Immature natural killer cell (primary cell): ENCODE data around the gene PHKA1. TPM values are rescaled to one million over a fixed set of nuclear protein-coding genes. Genes with fewer than 3 reads are reported as not detected.
"Not testable (repeated sequence)": the region's sequence is repeated elsewhere in the genome, so short reads cannot be mapped to it uniquely, and the experiment has no call there.

ENCODE experiments used
- DNase-seq, 3 donors: peaks; one replicate each; pipeline ENCODE4 v3.0.0; 2022; ENCODE audit warnings: mixed read lengths in 1 of 3
- H3K27ac Mint-ChIP-seq, 6 donors: one replicate each; pipeline ENCODE4 v1.8.0; 2020; ENCODE audit warnings: mixed read lengths in 6 of 6, mild to moderate bottlenecking in 5 of 6, inconsistent platforms in 4 of 6, moderate library complexity in 3 of 6
- H3K27me3 Mint-ChIP-seq, 3 donors: one replicate each; pipeline ENCODE4 v1.8.0; 2020 to 2021; ENCODE audit warnings: low read depth in 3 of 3, mild to moderate bottlenecking in 3 of 3, mixed read lengths in 3 of 3, moderate library complexity in 3 of 3, inconsistent platforms in 1 of 3
- H3K36me3 Mint-ChIP-seq, 3 donors: one replicate each; pipeline ENCODE4 v1.8.0; 2020; ENCODE audit warnings: mixed read lengths in 3 of 3, inconsistent platforms in 2 of 3, mild to moderate bottlenecking in 2 of 3
- H3K4me1 Mint-ChIP-seq, 2 donors: one replicate each; pipeline ENCODE4 v1.8.0; 2020; ENCODE audit warnings: inconsistent platforms in 2 of 2, mild to moderate bottlenecking in 2 of 2, mixed read lengths in 2 of 2, moderate library complexity in 1 of 2
- H3K4me3 Mint-ChIP-seq, 5 donors: one replicate each; pipeline ENCODE4 v1.8.0; 2020; ENCODE audit warnings: mild to moderate bottlenecking in 5 of 5, mixed read lengths in 5 of 5, inconsistent platforms in 3 of 5, moderate library complexity in 3 of 5
- H3K9me3 Mint-ChIP-seq, 6 donors: one replicate each; pipeline ENCODE4 v1.8.0; 2020; ENCODE audit warnings: mild to moderate bottlenecking in 6 of 6, mixed read lengths in 6 of 6, inconsistent platforms in 4 of 6, moderate library complexity in 3 of 6
- polyA plus RNA-seq, 3 donors: library from polyadenylated mRNA; unstranded; fragments of 300-500 nt; fragmentation: Illumina TruSeq; gene quantifications; one replicate each; pipeline ENCODE4 v1.2.3, GENCODE V29; 2021

PHKA1 gene
- polyA plus RNA-seq, 3 donors from 2014 or later: not detected

- Mint-ChIP-seq H3K36me3 (no peaks in the 10 kb centered on the region), H3K4me1 (no peaks in the 10 kb centered on the region), H3K27me3 (peaks cover 0 to 6% (median 1%) of the 10 kb centered on the region in 3 donors), H3K9me3 (no peaks in the 10 kb centered on the region), H3K4me3 (no peak overlapping the region), H3K27ac (no peak overlapping the region)
- DNase-seq: no peak
Measured at GRCh38 chrX:72644946-72645345, 69.2 kb downstream of the PHKA1 start.

GRCh38 chrX:72641611-72642010 is 72.5 kb downstream of the PHKA1 start:
- H3K36me3 Mint-ChIP-seq: no peaks in the 10 kb centered on the region
- no peak overlapping the region for H3K4me3 Mint-ChIP-seq
- H3K4me1 Mint-ChIP-seq: no peaks in the 10 kb centered on the region
- no peak for DNase-seq
- H3K27me3 Mint-ChIP-seq: peaks cover 1 to 10% (median 6%) of the 10 kb centered on the region in 3 donors
- no peaks in the 10 kb centered on the region for H3K9me3 Mint-ChIP-seq
- no peak overlapping the region for H3K27ac Mint-ChIP-seq

DNA sequence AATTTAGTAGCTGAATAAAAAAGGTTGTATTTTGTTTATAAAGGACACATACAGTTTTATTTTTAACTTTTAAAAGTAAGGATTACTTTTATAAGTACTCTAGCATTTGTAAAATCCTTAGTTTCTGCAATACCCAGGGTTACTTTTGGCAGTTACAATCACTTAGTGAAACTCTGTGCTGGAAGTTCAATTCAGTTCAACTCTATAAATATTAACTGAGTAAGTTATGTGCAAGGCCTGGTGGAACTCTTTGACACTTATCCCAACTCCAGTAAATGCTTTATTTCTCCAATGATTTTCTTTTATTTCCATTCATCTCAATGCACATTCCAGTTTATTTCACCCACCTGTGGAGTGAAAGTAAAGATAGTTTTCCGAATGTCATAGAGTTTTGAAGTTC is 78.2 kb downstream of the PHKA1 start:
- Mint-ChIP-seq H3K4me1 (no peaks in the 10 kb centered on the region), H3K4me3 (no peak overlapping the region), H3K36me3 (no peaks in the 10 kb centered on the region), H3K27ac (no peak overlapping the region), H3K27me3 (peaks cover 0 to 9% (median 5%) of the 10 kb centered on the region in 3 donors), H3K9me3 (no peaks in the 10 kb centered on the region)
- DNase-seq: no peak

DNA sequence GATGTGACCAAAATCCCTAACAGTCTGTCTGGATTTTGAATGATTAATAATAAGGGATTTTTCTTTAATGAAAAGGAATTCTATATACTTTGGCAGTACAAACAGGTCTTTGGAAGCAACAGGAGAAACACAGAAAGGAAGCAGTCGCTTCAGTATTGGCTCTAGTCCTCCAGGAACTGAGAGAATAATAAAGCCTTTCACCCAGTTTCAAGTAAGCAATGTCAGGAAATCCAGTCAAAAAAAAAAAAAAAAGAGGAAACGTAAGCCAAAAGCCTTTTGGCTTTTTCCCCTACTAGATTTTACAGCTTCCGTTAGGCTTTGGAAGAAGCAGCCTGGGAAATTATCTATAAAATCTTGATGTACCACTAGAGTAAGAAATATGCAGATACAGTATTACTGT is 79.8 kb downstream of the PHKA1 start:
- H3K27ac Mint-ChIP-seq: no peak overlapping the region
- no peak for DNase-seq
- H3K4me3 Mint-ChIP-seq: no peak overlapping the region
- H3K9me3 Mint-ChIP-seq: no peaks in the 10 kb centered on the region
- H3K27me3 Mint-ChIP-seq: peaks cover 0 to 9% (median 5%) of the 10 kb centered on the region in 3 donors
- H3K36me3 Mint-ChIP-seq: no peaks in the 10 kb centered on the region
- H3K4me1 Mint-ChIP-seq: no peaks in the 10 kb centered on the region

- Mint-ChIP-seq H3K36me3 (no peaks in the 10 kb centered on the region), H3K9me3 (no peaks in the 10 kb centered on the region), H3K27me3 (peaks cover 0 to 2% (median under 1%) of the 10 kb centered on the region in 3 donors), H3K27ac (no peak overlapping the region), H3K4me1 (no peaks in the 10 kb centered on the region), H3K4me3 (no peak overlapping the region)
- DNase-seq: no peak
Measured at GRCh38 chrX:72630185-72630584, 83.9 kb downstream of the PHKA1 start.

DNA sequence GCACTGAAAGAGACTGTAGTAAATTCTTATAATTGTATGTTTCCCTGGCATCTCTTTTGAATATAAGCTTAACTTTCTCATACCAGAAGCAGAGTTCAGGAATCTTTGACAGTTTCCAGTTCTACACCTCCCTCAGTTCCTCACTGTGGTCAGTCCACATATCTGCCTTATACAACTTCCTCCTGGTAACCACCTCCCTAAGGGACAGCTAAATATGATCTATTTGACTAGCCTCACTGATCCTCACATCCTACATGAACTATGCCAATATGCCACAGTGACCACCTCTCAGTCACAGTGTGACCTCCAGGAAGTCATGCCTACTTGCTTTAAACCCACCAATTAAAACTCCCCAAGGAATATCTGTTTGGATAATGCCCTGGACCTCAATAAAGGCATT is 89.9 kb downstream of the PHKA1 start:
- peaks cover 0 to 2% (median 1%) of the 10 kb centered on the region in 3 donors for H3K27me3 Mint-ChIP-seq
- H3K27ac Mint-ChIP-seq: no peak overlapping the region
- H3K36me3 Mint-ChIP-seq: no peaks in the 10 kb centered on the region
- H3K4me3 Mint-ChIP-seq: no peak overlapping the region
- no peak for DNase-seq
- H3K4me1 Mint-ChIP-seq: no peaks in the 10 kb centered on the region
- peaks cover 0 to 3% (median 0%) of the 10 kb centered on the region in 6 donors for H3K9me3 Mint-ChIP-seq

DNA sequence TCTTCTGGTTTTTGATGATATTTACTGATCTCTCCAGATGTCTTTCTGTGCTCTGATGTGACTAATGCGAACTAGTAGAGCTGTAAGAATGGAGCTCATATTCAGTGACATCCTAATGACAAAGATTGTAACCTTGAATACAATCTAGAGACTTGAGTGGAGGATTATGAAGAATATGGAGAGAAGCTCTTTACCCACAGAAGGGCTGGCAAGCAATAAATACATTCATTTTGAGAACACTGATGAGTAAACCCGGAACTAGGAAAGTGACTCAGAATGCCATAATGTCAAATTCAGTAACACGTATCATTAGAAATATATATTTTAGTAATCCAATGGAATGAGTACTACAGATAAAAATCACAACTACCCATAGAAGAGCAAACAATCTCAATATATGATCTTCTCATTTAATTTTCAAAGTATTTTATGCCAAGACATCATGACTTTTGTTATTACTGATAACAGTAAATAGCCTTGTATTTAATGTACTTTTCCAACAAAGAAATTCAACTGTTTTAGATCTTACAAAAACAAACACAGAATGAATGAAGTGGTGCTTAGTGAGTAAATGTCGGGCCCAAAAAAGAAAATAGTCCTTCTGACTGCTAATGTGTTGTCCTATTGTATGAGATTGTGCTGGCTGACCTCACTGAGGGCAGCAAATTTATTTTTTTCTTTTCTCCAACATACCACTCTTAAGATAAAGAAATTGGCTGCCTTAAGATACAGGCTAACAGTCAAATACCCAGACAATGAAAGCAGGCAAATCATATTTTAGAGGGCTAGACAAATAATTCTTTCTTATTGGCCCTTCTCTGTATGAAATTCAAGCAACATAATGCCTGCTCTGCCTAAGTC is 92.3 kb downstream of the PHKA1 start:
- Mint-ChIP-seq H3K9me3 (peaks cover 0 to 3% (median 0%) of the 10 kb centered on the region in 6 donors), H3K4me3 (no peak overlapping the region), H3K36me3 (no peaks in the 10 kb centered on the region), H3K4me1 (no peaks in the 10 kb centered on the region), H3K27me3 (peaks cover 0 to 2% (median 1%) of the 10 kb centered on the region in 3 donors), H3K27ac (no peak overlapping the region)
- DNase-seq: no peak

GRCh38 chrX:72621163-72621562 is 92.9 kb downstream of the PHKA1 start:
- no peak overlapping the region for H3K4me3 Mint-ChIP-seq
- peaks cover 0 to 2% (median 1%) of the 10 kb centered on the region in 3 donors for H3K27me3 Mint-ChIP-seq
- H3K36me3 Mint-ChIP-seq: no peaks in the 10 kb centered on the region
- peaks cover 0 to 3% (median 0%) of the 10 kb centered on the region in 6 donors for H3K9me3 Mint-ChIP-seq
- H3K4me1 Mint-ChIP-seq: no peaks in the 10 kb centered on the region
- no peak for DNase-seq
- no peak overlapping the region for H3K27ac Mint-ChIP-seq

GRCh38 chrX:72620550-72621145 is 93.5 kb downstream of the PHKA1 start:
- Mint-ChIP-seq H3K4me1 (no peaks in the 10 kb centered on the region), H3K4me3 (no peak overlapping the region), H3K27me3 (peaks cover 0 to 2% (median 1%) of the 10 kb centered on the region in 3 donors), H3K36me3 (no peaks in the 10 kb centered on the region), H3K9me3 (peaks cover 0 to 3% (median 0%) of the 10 kb centered on the region in 6 donors), H3K27ac (no peak overlapping the region)
- DNase-seq: no peak

- H3K9me3 Mint-ChIP-seq: no peaks in the 10 kb centered on the region
- H3K27ac Mint-ChIP-seq: no peak overlapping the region
- no peak for DNase-seq
- no peaks in the 10 kb centered on the region for H3K36me3 Mint-ChIP-seq
- H3K27me3 Mint-ChIP-seq: peaks cover 7 to 22% (median 7%) of the 10 kb centered on the region in 3 donors
- no peaks in the 10 kb centered on the region for H3K4me1 Mint-ChIP-seq
- H3K4me3 Mint-ChIP-seq: no peak overlapping the region
Measured at GRCh38 chrX:72609313-72609712, 104.8 kb downstream of the PHKA1 start.

GRCh38 chrX:72604705-72605104 is 109.4 kb downstream of the PHKA1 start:
- H3K27me3 Mint-ChIP-seq: peaks cover 4 to 9% (median 7%) of the 10 kb centered on the region in 3 donors
- no peaks in the 10 kb centered on the region for H3K4me1 Mint-ChIP-seq
- H3K4me3 Mint-ChIP-seq: no peak overlapping the region
- no peak overlapping the region for H3K27ac Mint-ChIP-seq
- H3K36me3 Mint-ChIP-seq: no peaks in the 10 kb centered on the region
- DNase-seq: no peak
- H3K9me3 Mint-ChIP-seq: no peaks in the 10 kb centered on the region

DNA sequence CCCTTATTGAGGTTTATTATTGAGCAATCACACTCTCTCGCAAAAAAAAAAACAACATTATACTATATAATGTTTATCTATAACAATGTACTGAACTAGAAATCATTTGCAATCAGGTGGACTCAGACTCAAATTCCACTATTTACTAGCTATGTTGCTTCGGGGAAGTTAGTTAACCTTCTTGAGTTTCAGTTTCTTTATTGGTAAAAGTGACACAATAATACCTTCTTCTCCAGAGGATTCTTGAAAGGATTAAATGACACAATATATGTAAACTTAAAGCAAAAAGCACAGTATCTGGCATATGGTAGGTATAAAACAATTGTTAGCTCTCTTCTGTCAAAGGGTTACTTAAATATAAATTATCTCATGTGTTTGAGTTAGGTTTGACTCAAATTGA is 110.0 kb downstream of the PHKA1 start:
- H3K9me3 Mint-ChIP-seq: no peaks in the 10 kb centered on the region
- no peak for DNase-seq
- H3K36me3 Mint-ChIP-seq: no peaks in the 10 kb centered on the region
- H3K4me1 Mint-ChIP-seq: no peaks in the 10 kb centered on the region
- H3K27ac Mint-ChIP-seq: no peak overlapping the region
- H3K4me3 Mint-ChIP-seq: no peak overlapping the region
- H3K27me3 Mint-ChIP-seq: peaks cover 4 to 8% (median 5%) of the 10 kb centered on the region in 3 donors

DNA sequence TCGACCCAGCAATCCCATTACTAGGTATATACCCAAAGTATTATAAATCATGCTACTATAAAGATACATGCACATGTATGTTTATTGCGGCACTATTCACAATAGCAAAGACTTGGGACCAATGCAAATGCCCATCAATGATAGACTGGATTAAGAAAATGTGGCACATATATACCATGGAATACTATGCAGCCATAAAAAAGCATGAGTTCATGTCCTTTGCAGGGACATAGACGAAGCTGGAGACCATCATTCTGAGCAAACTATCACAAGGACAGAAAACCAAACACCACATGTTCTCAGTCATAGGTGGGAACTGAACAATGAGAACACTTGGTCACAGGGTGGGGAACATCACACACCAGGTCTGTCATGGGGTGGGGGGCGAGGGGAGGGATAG is 123.1 kb downstream of the PHKA1 start:
- not testable (repeated sequence) for H3K4me1 Mint-ChIP-seq, H3K36me3 Mint-ChIP-seq, DNase-seq, H3K27ac Mint-ChIP-seq, H3K4me3 Mint-ChIP-seq, H3K9me3 Mint-ChIP-seq
- H3K27me3 Mint-ChIP-seq: peaks cover 1 to 17% (median 2%) of the 10 kb centered on the region in 3 donors

DNA sequence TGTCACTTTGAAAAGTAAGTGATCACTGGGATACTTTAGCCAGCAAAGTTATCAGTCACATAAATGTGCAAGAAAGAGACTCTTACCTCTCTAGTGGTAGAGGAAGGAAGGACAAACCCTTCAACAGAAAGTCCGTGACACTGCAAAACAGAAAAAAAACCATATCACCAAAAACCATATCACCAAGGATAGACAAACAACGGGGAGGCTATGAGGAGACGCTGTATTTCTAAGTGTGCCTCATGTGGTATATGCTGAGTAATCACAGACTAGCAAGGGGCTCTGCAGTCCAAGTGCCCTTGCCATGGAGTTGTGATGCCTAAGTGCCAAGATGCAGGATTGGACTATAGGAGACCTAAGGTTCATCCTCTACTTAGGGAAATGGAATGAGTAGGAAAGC is 129.9 kb downstream of the PHKA1 start:
- no peak overlapping the region for H3K4me3 Mint-ChIP-seq
- H3K27ac Mint-ChIP-seq: no peak overlapping the region
- DNase-seq: no peak
- H3K36me3 Mint-ChIP-seq: no peaks in the 10 kb centered on the region
- no peaks in the 10 kb centered on the region for H3K4me1 Mint-ChIP-seq
- H3K27me3 Mint-ChIP-seq: peaks cover 0 to 12% (median 5%) of the 10 kb centered on the region in 3 donors
- H3K9me3 Mint-ChIP-seq: no peaks in the 10 kb centered on the region
